Testis (tissue), 3 donors: ENCODE results near the gene DENND11. TPM values are rescaled to one million over a fixed set of nuclear protein-coding genes. Genes with fewer than 3 reads are reported as not detected.

Experiments used
- DNase-seq: peaks from one replicate; pipeline ENCODE4 v3.0.0-alpha.2; 2019
- H3K27ac ChIP-seq, 2 donors: fragments of 200-600 bp; sonication (generic); one replicate each; pipeline ENCODE4 v1.5.1; 2019
- H3K27me3 ChIP-seq: fragments of 200-600 bp; sonication (generic); one replicate; pipeline ENCODE4 v1.5.1; 2019
- H3K36me3 ChIP-seq: fragments of 200-600 bp; sonication (generic); one replicate; pipeline ENCODE4 v1.5.1; 2017; ENCODE audit warnings: low read depth; ENCODE audit errors: missing control alignments
- H3K4me1 ChIP-seq: fragments of 200-600 bp; sonication (generic); one replicate; pipeline ENCODE4 v1.5.1; 2019
- H3K4me3 ChIP-seq, 2 donors: fragments of 200-600 bp; sonication (generic); one replicate each; pipeline ENCODE4 v1.5.1; 2017 to 2019
- H3K9me3 ChIP-seq: fragments of 200-600 bp; sonication (generic); one replicate; pipeline ENCODE4 v1.5.1; 2017
- POLR2A ChIP-seq: fragments of 450-650 bp; IDR thresholded peaks from one replicate; pipeline ENCODE4 v1.6.1; 2017; ENCODE audit warnings: antibody characterized with exemption, mild to moderate bottlenecking, moderate library complexity
- WGBS, 2 donors: methylation state at CpG; one replicate each; pipeline ENCODE4 v1.1.5; 2018; 5-methylcytosine and 5-hydroxymethylcytosine counted together
- intact Hi-C: fragments of 100-400 bp; cut with DNase I; formaldehyde crosslinking; loops from one replicate; pipeline ENCODE4 v1.15.1; 2023; ENCODE audit warnings: low total_unique reads
- polyA plus RNA-seq: library from polyadenylated mRNA; stranded (reverse); fragments of 350-450 nt; fragmentation: Illumina TruSeq; extraction: RNeasy Lipid Tissue Mini Kit (QIAGEN cat#74804); gene quantifications from one replicate; pipeline ENCODE4 v1.2.3, GENCODE V29; 2014; ENCODE audit warnings: low read depth, low replicate concordance; ENCODE audit not compliant: insufficient read depth
- total RNA-seq, 2 donors: library from RNA; depleted of rRNA; stranded (reverse); fragments of >200 nt; gene quantifications; one replicate each; pipeline ENCODE4 v1.2.3, GENCODE V29; 2016
- TF ChIP-seq, protein P1 (sequence below), 3 experiments: fragments of 450-650 bp in 2 of 3; fragments of 200-600 bp in 1 of 3; sonication (generic) in 1 of 3; IDR thresholded peaks; one replicate each; pipeline ENCODE4 v1.5.1; 2016 to 2019; ENCODE audit warnings: antibody characterized with exemption in 3 of 3, mild to moderate bottlenecking in 2 of 3, moderate library complexity in 1 of 3

The DENND11 gene
- total and polyA plus RNA-seq, 3 donors from 2014 or later: 3.8 to 6.8 (median 6.7) TPM

DNA sequence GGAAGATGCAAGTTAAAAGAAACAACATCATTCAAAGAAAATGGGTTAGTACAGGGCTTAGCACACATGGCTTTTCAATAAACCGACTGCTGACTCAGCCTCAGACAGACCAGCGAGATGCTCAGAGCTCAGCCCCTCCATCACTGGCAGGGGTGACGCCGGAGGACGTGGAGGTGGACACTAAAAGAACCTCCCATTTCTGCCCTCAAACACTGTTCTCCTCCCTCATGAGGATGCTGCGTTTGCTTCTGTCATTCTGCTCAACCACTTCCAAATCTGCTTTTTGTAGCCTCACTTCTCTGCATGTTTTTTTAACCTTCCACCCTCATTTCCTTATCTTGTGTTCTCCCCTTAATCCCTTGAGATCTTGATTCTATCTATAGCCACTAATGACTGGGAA lies 15.3 kb downstream of the DENND11 start:
- TF ChIP-seq, protein P1, sequence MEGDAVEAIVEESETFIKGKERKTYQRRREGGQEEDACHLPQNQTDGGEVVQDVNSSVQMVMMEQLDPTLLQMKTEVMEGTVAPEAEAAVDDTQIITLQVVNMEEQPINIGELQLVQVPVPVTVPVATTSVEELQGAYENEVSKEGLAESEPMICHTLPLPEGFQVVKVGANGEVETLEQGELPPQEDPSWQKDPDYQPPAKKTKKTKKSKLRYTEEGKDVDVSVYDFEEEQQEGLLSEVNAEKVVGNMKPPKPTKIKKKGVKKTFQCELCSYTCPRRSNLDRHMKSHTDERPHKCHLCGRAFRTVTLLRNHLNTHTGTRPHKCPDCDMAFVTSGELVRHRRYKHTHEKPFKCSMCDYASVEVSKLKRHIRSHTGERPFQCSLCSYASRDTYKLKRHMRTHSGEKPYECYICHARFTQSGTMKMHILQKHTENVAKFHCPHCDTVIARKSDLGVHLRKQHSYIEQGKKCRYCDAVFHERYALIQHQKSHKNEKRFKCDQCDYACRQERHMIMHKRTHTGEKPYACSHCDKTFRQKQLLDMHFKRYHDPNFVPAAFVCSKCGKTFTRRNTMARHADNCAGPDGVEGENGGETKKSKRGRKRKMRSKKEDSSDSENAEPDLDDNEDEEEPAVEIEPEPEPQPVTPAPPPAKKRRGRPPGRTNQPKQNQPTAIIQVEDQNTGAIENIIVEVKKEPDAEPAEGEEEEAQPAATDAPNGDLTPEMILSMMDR (IDR thresholded peaks at IDR 0.05): no peak
- no peak for TF ChIP-seq POLR2A
- Histone ChIP-seq H3K27me3 (no peaks in the 10 kb centered on the region), H3K4me1 (peaks cover 18% of the 10 kb centered on the region), H3K27ac (no peak overlapping the region), H3K4me3 (no peak overlapping the region), H3K36me3 (no peaks in the 10 kb centered on the region), H3K9me3 (no peaks in the 10 kb centered on the region)
- no peak for DNase-seq
- intact Hi-C loops: no loop called here
- 52 to 55% methylated on average over 6 of the region's 6 CpGs for WGBS, 2 donors

GRCh38 chr7:141686074-141686473 lies 15.9 kb downstream of the DENND11 start:
- H3K4me1 ChIP-seq: peaks cover 18% of the 10 kb centered on the region
- intact Hi-C loops: no loop called here
- no peak for DNase-seq
- no peak for TF ChIP-seq POLR2A
- TF ChIP-seq, protein P1 (IDR thresholded peaks at IDR 0.05): no peak
- 76 to 89% methylated on average over 3 of the region's 3 CpGs for WGBS, 2 donors
- H3K9me3 ChIP-seq: no peaks in the 10 kb centered on the region
- no peak overlapping the region for H3K27ac ChIP-seq
- H3K4me3 ChIP-seq: no peak overlapping the region
- H3K36me3 ChIP-seq: no peaks in the 10 kb centered on the region
- H3K27me3 ChIP-seq: no peaks in the 10 kb centered on the region

- no peak overlapping the region for H3K27ac ChIP-seq
- H3K9me3 ChIP-seq: no peaks in the 10 kb centered on the region
- no peak for TF ChIP-seq POLR2A
- no peak overlapping the region for H3K4me3 ChIP-seq
- H3K4me1 ChIP-seq: peaks cover 18% of the 10 kb centered on the region
- H3K27me3 ChIP-seq: no peaks in the 10 kb centered on the region
- intact Hi-C loops: no loop called here
- no peak for DNase-seq
- no peaks in the 10 kb centered on the region for H3K36me3 ChIP-seq
- WGBS, 2 donors: 94 to 96% methylated on average over 27 of the region's 27 CpGs
These were observed 16.5 kb downstream of the DENND11 start for GRCh38 chr7:141685285-141686023.

DNA sequence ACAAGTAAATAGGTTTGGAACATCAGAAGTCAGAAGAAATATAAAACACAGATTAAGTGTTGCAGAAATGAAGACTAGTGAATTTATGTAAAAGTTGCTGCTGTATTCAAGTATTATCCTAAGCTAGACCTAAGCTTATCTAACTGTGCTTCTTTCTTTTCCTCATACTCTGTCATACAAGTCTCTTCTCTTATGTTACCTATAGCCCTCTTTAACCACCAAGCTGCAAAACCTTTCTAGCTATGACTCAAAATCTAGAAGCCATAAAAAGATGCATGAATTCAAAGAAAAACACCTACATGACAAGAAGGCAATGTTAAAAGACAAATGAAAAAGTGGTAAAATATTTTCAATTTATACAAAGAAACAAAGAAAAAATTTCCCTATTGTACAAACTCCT lies 23.0 kb downstream of the DENND11 start:
- intact Hi-C loops: no loop called here
- no peak for TF ChIP-seq POLR2A
- TF ChIP-seq, protein P1 (IDR thresholded peaks at IDR 0.05): no peak
- no peaks in the 10 kb centered on the region for H3K36me3 ChIP-seq
- H3K4me3 ChIP-seq: no peak overlapping the region
- no peaks in the 10 kb centered on the region for H3K4me1 ChIP-seq
- no peak for DNase-seq
- H3K27ac ChIP-seq: no peak overlapping the region
- H3K27me3 ChIP-seq: no peaks in the 10 kb centered on the region
- no peaks in the 10 kb centered on the region for H3K9me3 ChIP-seq

GRCh38 chr7:141676618-141677017 lies 25.3 kb downstream of the DENND11 start:
- Histone ChIP-seq H3K36me3 (no peaks in the 10 kb centered on the region), H3K27ac (no peak overlapping the region), H3K9me3 (no peaks in the 10 kb centered on the region), H3K27me3 (no peaks in the 10 kb centered on the region), H3K4me1 (no peaks in the 10 kb centered on the region), H3K4me3 (no peak overlapping the region)
- no peak for TF ChIP-seq POLR2A
- TF ChIP-seq, protein P1 (IDR thresholded peaks at IDR 0.05): no peak
- 85 to 92% methylated on average over 3 of the region's 3 CpGs for WGBS, 2 donors
- DNase-seq: no peak
- intact Hi-C loops: no loop called here
